H9 (cell line): Measurements from ENCODE around the gene CDH24. TPM values are rescaled to one million over a fixed set of nuclear protein-coding genes. Genes with fewer than 3 reads are reported as not detected.

Experiments used
- DNase-seq: peaks from one replicate; pipeline ENCODE4 v3.0.0-alpha.2; 2017
- H2AFZ ChIP-seq: one replicate; pipeline ENCODE4 v1.6.1; 2013; ENCODE audit warnings: mild to moderate bottlenecking, low read length, control low read depth, moderate library complexity
- H2AK5ac ChIP-seq: 2 replicates; pipeline ENCODE4 v1.6.1; 2013; ENCODE audit warnings: low read length, control low read depth, mixed read lengths; ENCODE audit not compliant: insufficient read length
- H2BK120ac ChIP-seq: one replicate; pipeline ENCODE4 v1.6.1; 2013; ENCODE audit warnings: low read depth, mild to moderate bottlenecking, low read length, control low read depth, inconsistent platforms; ENCODE audit not compliant: poor library complexity, severe bottlenecking
- H2BK12ac ChIP-seq: 2 replicates; pipeline ENCODE4 v1.6.1; 2013; ENCODE audit warnings: low read length, control low read depth, mixed read lengths, low read depth; ENCODE audit not compliant: insufficient read length
- H2BK15ac ChIP-seq: 2 replicates; pipeline ENCODE4 v1.6.1; 2013; ENCODE audit warnings: low read depth, low read length, control low read depth
- H2BK20ac ChIP-seq: one replicate; pipeline ENCODE4 v1.6.1; 2013; ENCODE audit warnings: low read depth, mild to moderate bottlenecking, low read length, control low read depth, inconsistent platforms; ENCODE audit not compliant: poor library complexity, severe bottlenecking
- H2BK5ac ChIP-seq: 2 replicates; pipeline ENCODE4 v1.6.1; 2013; ENCODE audit warnings: low read length, control low read depth, mixed read lengths; ENCODE audit not compliant: insufficient read length
- H3K14ac ChIP-seq: 2 replicates; pipeline ENCODE4 v1.6.1; 2013; ENCODE audit warnings: low read length, control low read depth; ENCODE audit not compliant: insufficient read depth
- H3K18ac ChIP-seq: 2 replicates; pipeline ENCODE4 v1.6.1; 2013; ENCODE audit warnings: low read depth, mild to moderate bottlenecking, mixed read lengths, low read length, control low read depth; ENCODE audit not compliant: insufficient read length
- H3K23ac ChIP-seq: 2 replicates; pipeline ENCODE4 v1.6.1; 2013; ENCODE audit warnings: low read length, control low read depth, mixed read lengths, low read depth; ENCODE audit not compliant: insufficient read length
- H3K23me2 ChIP-seq: 2 replicates; pipeline ENCODE4 v1.6.1; 2013; ENCODE audit warnings: low read depth, mild to moderate bottlenecking, mixed read lengths, low read length, control low read depth; ENCODE audit not compliant: insufficient read length, poor library complexity, severe bottlenecking
- H3K27ac ChIP-seq: 2 replicates; pipeline ENCODE4 v1.5.1; 2013; ENCODE audit warnings: low read length, control low read depth, mixed read lengths, low read depth; ENCODE audit not compliant: insufficient read length
- H3K27me3 ChIP-seq: 2 replicates; pipeline ENCODE4 v1.6.1; 2013; ENCODE audit warnings: low read length, control low read depth, inconsistent platforms; ENCODE audit not compliant: insufficient read depth
- H3K4ac ChIP-seq: 2 replicates; pipeline ENCODE4 v1.6.1; 2013; ENCODE audit warnings: low read depth, mild to moderate bottlenecking, control low read depth, inconsistent platforms, low read length, moderate library complexity
- H3K4me1 ChIP-seq: 2 replicates; pipeline ENCODE4 v1.6.1; 2013; ENCODE audit warnings: low read length, control low read depth, inconsistent platforms; ENCODE audit not compliant: insufficient read depth
- H3K4me2 ChIP-seq: 2 replicates; pipeline ENCODE4 v1.6.1; 2013; ENCODE audit warnings: low read length, control low read depth, mixed read lengths; ENCODE audit not compliant: insufficient read length, insufficient read depth
- H3K56ac ChIP-seq: 2 replicates; pipeline ENCODE4 v1.6.1; 2013; ENCODE audit warnings: low read depth, mild to moderate bottlenecking, mixed read lengths, low read length, control low read depth; ENCODE audit not compliant: insufficient read length
- H3K79me1 ChIP-seq: 2 replicates; pipeline ENCODE4 v1.6.1; 2013; ENCODE audit warnings: low read depth, mild to moderate bottlenecking, moderate library complexity, low read length, control low read depth, inconsistent platforms; ENCODE audit not compliant: insufficient read depth, poor library complexity, severe bottlenecking
- H3K79me2 ChIP-seq: 2 replicates; pipeline ENCODE4 v1.6.1; 2013; ENCODE audit warnings: low read length, control low read depth, inconsistent platforms; ENCODE audit not compliant: insufficient read depth
- H3K9ac ChIP-seq: 2 replicates; pipeline ENCODE4 v1.6.1; 2013; ENCODE audit warnings: low read length, control low read depth, mixed read lengths; ENCODE audit not compliant: insufficient read length; ENCODE audit errors: extremely low read depth
- H3K9me3 ChIP-seq: one replicate; pipeline ENCODE4 v1.6.1; 2013; ENCODE audit warnings: low read depth, low read length, inconsistent platforms; ENCODE audit not compliant: control insufficient read depth
- H3T11ph ChIP-seq: one replicate; pipeline ENCODE4 v1.6.1; 2013; ENCODE audit warnings: mild to moderate bottlenecking, low read length, control low read depth, inconsistent platforms
- H4K20me1 ChIP-seq: one replicate; pipeline ENCODE4 v1.6.1; 2013; ENCODE audit not compliant: control insufficient read depth, insufficient read length, insufficient read depth
- H4K5ac ChIP-seq: 2 replicates; pipeline ENCODE4 v1.6.1; 2013; ENCODE audit warnings: low read depth, mild to moderate bottlenecking, mixed read lengths, low read length, control low read depth; ENCODE audit not compliant: insufficient read length
- H4K8ac ChIP-seq: replicated peaks from 2 replicates; pipeline ENCODE4 v1.6.1; 2013; ENCODE audit warnings: low read length, control low read depth, mixed read lengths, low read depth; ENCODE audit not compliant: insufficient read length
- H4K91ac ChIP-seq: 2 replicates; pipeline ENCODE4 v1.6.1; 2013; ENCODE audit warnings: low read depth, mild to moderate bottlenecking, moderate library complexity, mixed read lengths, low read length, control low read depth; ENCODE audit not compliant: insufficient read length
- H3K27ac Mint-ChIP-seq, 3 experiments: 2 replicates in 2 of 3; 3 replicates in 1 of 3; pipeline ENCODE4 v1.8.0; 2020 to 2021; ENCODE audit warnings: mixed read lengths in 3 of 3, mild to moderate bottlenecking in 1 of 3, moderate library complexity in 1 of 3
- H3K27me3 Mint-ChIP-seq: 2 replicates; pipeline ENCODE4 v1.8.0; 2021; ENCODE audit warnings: low read depth, mild to moderate bottlenecking, moderate library complexity, mixed read lengths
- H3K36me3 Mint-ChIP-seq, 3 experiments: 2 replicates in 2 of 3; 3 replicates in 1 of 3; pipeline ENCODE4 v1.8.0; 2020 to 2021; ENCODE audit warnings: low read depth in 3 of 3, mixed read lengths in 3 of 3; ENCODE audit not compliant: insufficient read depth in 1 of 3
- H3K4me1 Mint-ChIP-seq, 2 experiments: 2 replicates each; pipeline ENCODE4 v1.8.0; 2020; ENCODE audit warnings: mixed read lengths in 2 of 2
- H3K4me3 Mint-ChIP-seq, 2 experiments: 2 replicates in 1 of 2; 3 replicates in 1 of 2; pipeline ENCODE4 v1.8.0; 2020 to 2021; ENCODE audit warnings: mild to moderate bottlenecking in 2 of 2, mixed read lengths in 2 of 2, moderate library complexity in 1 of 2
- H3K9me3 Mint-ChIP-seq, 2 experiments: 2 replicates in 1 of 2; 3 replicates in 1 of 2; pipeline ENCODE4 v1.8.0; 2020; ENCODE audit warnings: mild to moderate bottlenecking in 2 of 2, mixed read lengths in 2 of 2, moderate library complexity in 1 of 2
- CTCF ChIP-seq: fragments of 200-600 bp; sonication (generic); conservative IDR thresholded peaks from 3 replicates; pipeline ENCODE4 v1.8.0; 2021; ENCODE audit warnings: antibody characterized with exemption, mild to moderate bottlenecking
- WGBS: extraction: QIAGEN DNeasy Blood & Tissue Kit; methylation state at CpG from one replicate; pipeline ENCODE4 v1.1.7; 2013; ENCODE audit warnings: missing lambda C conversion rate, low lambda C conversion rate, mixed read lengths; ENCODE audit not compliant: insufficient read length; ENCODE audit errors: extremely low coverage; 5-methylcytosine and 5-hydroxymethylcytosine counted together
- total RNA-seq: library from RNA; stranded (reverse); gene quantifications from 2 replicates; pipeline ENCODE4 v1.2.1, GENCODE V29; 2021

The CDH24 gene
- total RNA-seq, 1 experiment from 2014 or later: 16.7 TPM

GRCh38 chr14:23006188-23006534 lies 51.2 kb downstream of the CDH24 start:
- Histone ChIP-seq H3K23me2 (no peaks in the 10 kb centered on the region), H3K4me2 (peak overlapping the region; percentile 49), H4K5ac (no peak overlapping the region), H3K27me3 (no peaks in the 10 kb centered on the region), H4K8ac (no peak overlapping the region), H2BK120ac (no peak overlapping the region), H3K4me1 (peaks cover 5% of the 10 kb centered on the region; the same call in 1 of the 2 replicates), H2AK5ac (no peak overlapping the region), H2BK5ac (no peak overlapping the region), H2AFZ (no peak overlapping the region), H3K18ac (no peak overlapping the region), H3T11ph (no peak overlapping the region), H3K27ac (no peak overlapping the region), H4K20me1 (no peaks in the 10 kb centered on the region), H2BK20ac (no peak overlapping the region), H3K9me3 (no peaks in the 10 kb centered on the region), H3K79me1 (no peaks in the 10 kb centered on the region), H3K79me2 (no peaks in the 10 kb centered on the region), H3K56ac (no peak overlapping the region), H4K91ac (no peak overlapping the region), H2BK12ac (no peak overlapping the region), H3K9ac (peak overlapping the region; percentile 91), H2BK15ac (no peak overlapping the region), H3K4ac (no peak overlapping the region), H3K14ac (no peak overlapping the region), H3K23ac (no peak overlapping the region)
- Mint-ChIP-seq H3K9me3 (peaks cover 0 to 6% of the 10 kb centered on the region in 2 experiments; a peak in 3 of 5 replicates), H3K27me3 (no peaks in the 10 kb centered on the region), H3K4me3 (peak overlapping the region; percentile 88 to 90), H3K27ac (peak overlapping the region; percentile 94 to 97 (median 95); a peak in 4 of 7 replicates), H3K4me1 (peaks cover 17 to 37% of the 10 kb centered on the region in 2 experiments), H3K36me3 (peaks cover 0 to 9% (median 4%) of the 10 kb centered on the region in 3 experiments; a peak in 3 of 7 replicates)
- no peak for TF ChIP-seq CTCF
- no CpG with 5 or more reads among the region's 5 CpGs for WGBS
- no peak for DNase-seq
